ENCODE measurements around the gene PLBD1.

PLBD1 gene

GRCh38 chr12:14567351-14568162, at the start of gene PLBD1:
PLBD1 (minus strand) TSS chr12:14567883; CDS start chr12:14567696, 187 bp downstream.
- H3K36me3 ChIP-seq (ENCODE audit: control insufficient read depth, insufficient read depth, low read length) = no peaks in the 10 kb centered on the region
- H3K4me1 ChIP-seq (ENCODE audit: control insufficient read depth, insufficient read depth, low read length) = no peaks in the 10 kb centered on the region
- H3K9ac ChIP-seq (ENCODE audit: low read depth, low read length) = peak within 1 kb of the TSS; percentile 54
- H3K9me3 ChIP-seq (ENCODE audit: control insufficient read depth, insufficient read depth, low read length) = no peaks in the 10 kb centered on the region
- peak within 1 kb of the TSS; percentile 47 for H3K4me3 ChIP-seq (ENCODE audit: low read depth, low read length)
- H3K27me3 ChIP-seq (ENCODE audit: control insufficient read depth, insufficient read depth, low read length) = peaks cover 2% of the 10 kb centered on the region

- Histone ChIP-seq H3K36me3 (ENCODE audit: control insufficient read depth, insufficient read depth, low read length) (no peaks in the 10 kb centered on the region), H3K9ac (ENCODE audit: low read depth, low read length) (no peak overlapping the region), H3K4me3 (ENCODE audit: low read depth, low read length) (no peak overlapping the region)
Measured at GRCh38 chr12:14614704-14615121, 47.0 kb upstream of the PLBD1 start.

GRCh38 chr12:14613718-14614117, 46.0 kb upstream of the PLBD1 start:
- no peak overlapping the region for H3K9ac ChIP-seq (ENCODE audit: low read depth, low read length)
- no peaks in the 10 kb centered on the region for H3K9me3 ChIP-seq (ENCODE audit: control insufficient read depth, insufficient read depth, low read length)
- no peak overlapping the region for H3K4me3 ChIP-seq (ENCODE audit: low read depth, low read length)
- no peaks in the 10 kb centered on the region for H3K27me3 ChIP-seq (ENCODE audit: control insufficient read depth, insufficient read depth, low read length)
- peaks cover 3% of the 10 kb centered on the region for H3K4me1 ChIP-seq (ENCODE audit: control insufficient read depth, insufficient read depth, low read length)
- no peaks in the 10 kb centered on the region for H3K36me3 ChIP-seq (ENCODE audit: control insufficient read depth, insufficient read depth, low read length)

More at GRCh38 chr12:14614704-14615121, 47.0 kb upstream of the PLBD1 start:
- no peaks in the 10 kb centered on the region for H3K27me3 ChIP-seq (ENCODE audit: control insufficient read depth, insufficient read depth, low read length)
- no peaks in the 10 kb centered on the region for H3K9me3 ChIP-seq (ENCODE audit: control insufficient read depth, insufficient read depth, low read length)
- peaks cover 3% of the 10 kb centered on the region for H3K4me1 ChIP-seq (ENCODE audit: control insufficient read depth, insufficient read depth, low read length)

- Histone ChIP-seq H3K36me3 (ENCODE audit: control insufficient read depth, insufficient read depth, low read length) (no peaks in the 10 kb centered on the region), H3K4me1 (ENCODE audit: control insufficient read depth, insufficient read depth, low read length) (peaks cover 3% of the 10 kb centered on the region), H3K4me3 (ENCODE audit: low read depth, low read length) (no peak overlapping the region), H3K9ac (ENCODE audit: low read depth, low read length) (no peak overlapping the region), H3K27me3 (ENCODE audit: control insufficient read depth, insufficient read depth, low read length) (no peaks in the 10 kb centered on the region), H3K9me3 (ENCODE audit: control insufficient read depth, insufficient read depth, low read length) (no peaks in the 10 kb centered on the region)
Measured at GRCh38 chr12:14612898-14613445, 45.3 kb upstream of the PLBD1 start.

- Histone ChIP-seq H3K36me3 (ENCODE audit: control insufficient read depth, insufficient read depth, low read length) (no peaks in the 10 kb centered on the region), H3K27me3 (ENCODE audit: control insufficient read depth, insufficient read depth, low read length) (no peaks in the 10 kb centered on the region), H3K4me3 (ENCODE audit: low read depth, low read length) (no peak overlapping the region), H3K4me1 (ENCODE audit: control insufficient read depth, insufficient read depth, low read length) (peaks cover 3% of the 10 kb centered on the region), H3K9me3 (ENCODE audit: control insufficient read depth, insufficient read depth, low read length) (no peaks in the 10 kb centered on the region), H3K9ac (ENCODE audit: low read depth, low read length) (no peak overlapping the region)
Measured at GRCh38 chr12:14612250-14612649, 44.6 kb upstream of the PLBD1 start.

- Histone ChIP-seq H3K9me3 (ENCODE audit: control insufficient read depth, insufficient read depth, low read length) (no peaks in the 10 kb centered on the region), H3K9ac (ENCODE audit: low read depth, low read length) (no peak overlapping the region), H3K27me3 (ENCODE audit: control insufficient read depth, insufficient read depth, low read length) (no peaks in the 10 kb centered on the region), H3K4me3 (ENCODE audit: low read depth, low read length) (no peak overlapping the region), H3K36me3 (ENCODE audit: control insufficient read depth, insufficient read depth, low read length) (no peaks in the 10 kb centered on the region), H3K4me1 (ENCODE audit: control insufficient read depth, insufficient read depth, low read length) (peaks cover 3% of the 10 kb centered on the region)
Measured at GRCh38 chr12:14611640-14612203, 44.0 kb upstream of the PLBD1 start.

- Histone ChIP-seq H3K4me3 (ENCODE audit: low read depth, low read length) (no peak overlapping the region), H3K27me3 (ENCODE audit: control insufficient read depth, insufficient read depth, low read length) (no peaks in the 10 kb centered on the region), H3K9me3 (ENCODE audit: control insufficient read depth, insufficient read depth, low read length) (peaks cover 4% of the 10 kb centered on the region), H3K36me3 (ENCODE audit: control insufficient read depth, insufficient read depth, low read length) (no peaks in the 10 kb centered on the region), H3K9ac (ENCODE audit: low read depth, low read length) (no peak overlapping the region), H3K4me1 (ENCODE audit: control insufficient read depth, insufficient read depth, low read length) (no peaks in the 10 kb centered on the region)
Measured at GRCh38 chr12:14607568-14607967, 39.9 kb upstream of the PLBD1 start.

- Histone ChIP-seq H3K36me3 (ENCODE audit: control insufficient read depth, insufficient read depth, low read length) (no peaks in the 10 kb centered on the region), H3K4me1 (ENCODE audit: control insufficient read depth, insufficient read depth, low read length) (no peaks in the 10 kb centered on the region), H3K9ac (ENCODE audit: low read depth, low read length) (no peak overlapping the region), H3K4me3 (ENCODE audit: low read depth, low read length) (no peak overlapping the region), H3K27me3 (ENCODE audit: control insufficient read depth, insufficient read depth, low read length) (no peaks in the 10 kb centered on the region), H3K9me3 (ENCODE audit: control insufficient read depth, insufficient read depth, low read length) (peaks cover 4% of the 10 kb centered on the region)
Measured at GRCh38 chr12:14605401-14605989, 37.8 kb upstream of the PLBD1 start.

GRCh38 chr12:14601692-14602478, 34.2 kb upstream of the PLBD1 start:
- no peak overlapping the region for H3K9ac ChIP-seq (ENCODE audit: low read depth, low read length)
- H3K36me3 ChIP-seq (ENCODE audit: control insufficient read depth, insufficient read depth, low read length) = no peaks in the 10 kb centered on the region
- H3K4me3 ChIP-seq (ENCODE audit: low read depth, low read length) = no peak overlapping the region
- no peaks in the 10 kb centered on the region for H3K4me1 ChIP-seq (ENCODE audit: control insufficient read depth, insufficient read depth, low read length)
- peaks cover 4% of the 10 kb centered on the region for H3K9me3 ChIP-seq (ENCODE audit: control insufficient read depth, insufficient read depth, low read length)
- no peaks in the 10 kb centered on the region for H3K27me3 ChIP-seq (ENCODE audit: control insufficient read depth, insufficient read depth, low read length)

GRCh38 chr12:14597480-14597879, 29.8 kb upstream of the PLBD1 start:
- Histone ChIP-seq H3K4me3 (ENCODE audit: low read depth, low read length) (no peak overlapping the region), H3K36me3 (ENCODE audit: control insufficient read depth, insufficient read depth, low read length) (no peaks in the 10 kb centered on the region), H3K9me3 (ENCODE audit: control insufficient read depth, insufficient read depth, low read length) (no peaks in the 10 kb centered on the region), H3K9ac (ENCODE audit: low read depth, low read length) (no peak overlapping the region), H3K27me3 (ENCODE audit: control insufficient read depth, insufficient read depth, low read length) (no peaks in the 10 kb centered on the region), H3K4me1 (ENCODE audit: control insufficient read depth, insufficient read depth, low read length) (no peaks in the 10 kb centered on the region)

GRCh38 chr12:14591719-14592118, 24.0 kb upstream of the PLBD1 start:
- H3K27me3 ChIP-seq (ENCODE audit: control insufficient read depth, insufficient read depth, low read length) = no peaks in the 10 kb centered on the region
- no peaks in the 10 kb centered on the region for H3K36me3 ChIP-seq (ENCODE audit: control insufficient read depth, insufficient read depth, low read length)
- H3K9me3 ChIP-seq (ENCODE audit: control insufficient read depth, insufficient read depth, low read length) = no peaks in the 10 kb centered on the region
- H3K4me1 ChIP-seq (ENCODE audit: control insufficient read depth, insufficient read depth, low read length) = no peaks in the 10 kb centered on the region
- H3K4me3 ChIP-seq (ENCODE audit: low read depth, low read length) = no peak overlapping the region
- H3K9ac ChIP-seq (ENCODE audit: low read depth, low read length) = no peak overlapping the region
